Stimulated activated CD4-positive, alpha-beta T cell treated with anti-CD3 and anti-CD28 coated beads, TNF-alpha, amount 100 ng/mL, for 1 hour (primary cell): Measurements from ENCODE around the gene SPINT2.
"Not testable (repeated sequence)": the region's sequence is repeated elsewhere in the genome, so short reads cannot be mapped to it uniquely, and the experiment has no call there.

ENCODE experiments used
- DNase-seq, 3 donors: peaks; one replicate each; pipeline ENCODE4 v3.0.0-alpha.2; 2020; ENCODE audit warnings: low read depth in 3 of 3, low spot score in 1 of 3

SPINT2 gene

DNA sequence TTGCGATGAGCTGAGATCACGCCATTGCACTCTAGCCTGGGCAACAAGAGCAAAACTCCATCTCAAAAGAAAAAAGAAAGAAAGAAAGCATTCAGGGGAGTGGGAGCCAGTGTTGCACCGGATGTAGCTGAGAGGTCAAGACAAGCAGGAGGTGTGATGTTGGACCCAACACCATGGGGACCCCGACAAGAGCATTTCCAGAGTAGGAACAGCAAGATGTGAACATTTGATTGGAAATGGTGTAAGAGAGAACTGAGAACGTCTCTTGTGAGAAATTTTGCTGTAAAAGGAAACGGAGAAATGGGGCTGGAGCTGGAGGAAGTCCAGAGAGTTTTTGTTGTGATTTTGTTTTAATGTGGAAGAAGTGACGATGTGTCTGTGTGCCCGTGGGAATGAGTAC lies 24.6 kb upstream of the SPINT2 start:
- no peak for DNase-seq

DNA sequence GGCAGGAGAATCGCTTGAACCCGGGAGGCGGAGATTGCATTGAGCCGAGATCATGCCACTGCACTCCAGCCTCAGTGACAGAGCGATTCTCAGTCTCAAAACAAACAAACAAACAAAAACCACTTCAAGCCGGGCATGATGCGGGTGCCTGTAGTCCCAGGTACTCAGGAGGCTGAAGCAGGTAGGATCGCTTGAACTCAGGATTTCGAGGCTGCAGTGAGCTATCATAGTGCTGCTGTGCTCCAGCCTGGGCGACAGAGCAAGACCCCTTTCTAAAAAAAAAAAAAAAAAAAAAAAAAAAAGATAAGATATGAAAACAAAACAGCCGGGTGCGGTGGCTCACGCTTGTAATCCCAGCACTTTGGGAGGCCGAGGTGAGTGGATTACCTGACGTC lies 21.1 kb upstream of the SPINT2 start:
- no peak for DNase-seq

- DNase-seq = no peak
Measured at GRCh38 chr19:38245826-38246498, 18.4 kb upstream of the SPINT2 start.

DNA sequence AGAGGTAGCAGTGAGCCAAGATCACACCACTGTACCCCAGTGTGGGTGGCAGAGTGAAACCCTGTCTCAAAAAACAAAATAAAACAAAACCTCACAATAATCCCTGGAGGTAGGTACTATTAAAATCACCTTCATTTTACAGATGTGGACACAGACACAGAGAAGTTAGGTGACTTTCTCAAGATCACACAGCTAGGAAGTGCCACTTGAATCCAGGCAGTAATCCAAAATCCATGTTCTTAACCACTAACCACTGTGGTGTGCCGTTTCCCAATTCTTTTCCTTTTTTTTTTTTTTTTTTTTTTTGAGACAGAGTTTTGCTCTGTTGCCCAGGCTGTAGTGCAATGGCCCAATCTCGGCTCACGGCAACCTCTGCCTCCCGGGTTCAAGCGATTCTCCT lies 17.2 kb upstream of the SPINT2 start:
- DNase-seq = no peak

DNA sequence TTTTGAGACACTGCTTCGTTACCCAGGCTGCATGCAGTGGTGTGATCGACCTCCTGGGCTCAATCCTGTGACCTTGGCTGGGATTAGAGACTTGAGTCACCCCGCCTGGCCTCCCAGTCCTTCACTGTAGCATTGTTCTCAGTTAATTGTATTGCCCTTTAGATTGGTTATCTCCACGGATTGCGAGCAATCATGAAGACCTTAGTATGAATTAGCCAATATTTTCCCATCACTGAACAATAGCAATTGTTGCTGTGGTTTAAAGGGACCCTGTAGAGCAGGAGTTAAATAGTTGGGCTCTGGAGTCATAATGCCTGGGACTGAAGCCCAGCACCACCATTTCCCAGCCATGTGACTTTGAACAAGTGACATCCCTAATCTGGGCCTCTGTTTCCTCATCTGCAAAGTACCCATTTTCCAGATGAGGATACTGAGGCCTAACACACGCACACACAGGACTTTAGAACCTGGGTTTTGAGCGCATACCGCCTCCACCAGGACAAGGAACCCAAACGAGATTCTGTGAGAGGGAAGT lies 16.6 kb upstream of the SPINT2 start:
- no peak for DNase-seq

GRCh38 chr19:38248421-38248820 lies 16.0 kb upstream of the SPINT2 start:
- no peak for DNase-seq

DNA sequence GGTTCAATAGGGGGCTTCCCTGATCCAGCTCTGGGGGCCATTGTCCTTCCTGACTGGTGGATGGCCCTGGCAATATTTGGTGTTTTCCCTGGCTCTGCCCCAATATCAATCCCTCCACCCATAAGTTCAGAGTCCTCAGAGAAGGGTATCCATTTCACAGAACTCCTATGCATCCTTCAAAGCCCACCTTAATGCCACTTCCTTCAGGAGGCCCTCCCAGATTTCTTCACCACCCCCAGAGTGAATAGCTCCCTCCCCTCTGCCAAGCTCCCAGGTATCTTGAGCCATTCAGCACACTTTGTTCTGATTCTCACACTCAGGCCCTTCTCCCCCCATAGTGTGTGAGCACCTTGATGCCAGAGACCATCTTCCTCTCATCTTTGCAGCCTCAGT lies 13.9 kb upstream of the SPINT2 start:
- no peak for DNase-seq

DNA sequence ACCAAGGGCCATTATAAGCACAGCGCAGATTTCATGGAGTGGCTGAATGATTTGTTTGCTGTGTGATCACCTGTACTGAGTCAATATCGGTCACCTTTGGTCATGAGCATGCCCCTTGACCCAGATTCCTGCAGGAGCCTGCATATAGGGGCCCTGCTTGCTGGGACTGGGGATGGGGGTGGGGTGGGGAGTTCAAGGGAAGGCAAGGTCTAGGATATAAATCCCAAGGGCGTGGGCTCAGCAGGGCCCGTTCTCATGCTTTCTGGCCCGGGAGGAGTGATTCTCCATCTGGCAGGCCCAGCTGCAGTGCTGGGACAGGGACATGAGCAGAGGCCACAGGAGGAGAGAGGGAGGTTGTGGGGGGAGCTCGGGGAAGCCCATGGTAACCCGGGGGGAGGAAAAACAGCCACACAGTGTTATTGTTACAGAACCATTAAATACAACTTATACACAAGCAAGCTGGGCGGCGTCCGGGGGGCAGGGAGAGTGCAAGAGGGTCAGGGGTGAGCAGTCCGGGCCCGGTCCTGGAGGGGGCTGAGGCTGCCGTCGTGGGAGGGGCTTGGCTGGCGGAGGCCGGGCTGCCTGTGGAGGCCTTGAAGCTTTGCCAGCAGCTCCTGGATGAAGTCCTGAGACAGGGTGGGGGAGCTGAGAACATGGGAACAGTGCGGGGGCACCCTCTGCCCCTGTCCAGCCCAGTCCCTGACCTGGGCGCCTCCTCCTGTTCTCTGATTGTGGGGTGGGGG lies 13.4 kb upstream of the SPINT2 start:
- DNase-seq = no peak

DNA sequence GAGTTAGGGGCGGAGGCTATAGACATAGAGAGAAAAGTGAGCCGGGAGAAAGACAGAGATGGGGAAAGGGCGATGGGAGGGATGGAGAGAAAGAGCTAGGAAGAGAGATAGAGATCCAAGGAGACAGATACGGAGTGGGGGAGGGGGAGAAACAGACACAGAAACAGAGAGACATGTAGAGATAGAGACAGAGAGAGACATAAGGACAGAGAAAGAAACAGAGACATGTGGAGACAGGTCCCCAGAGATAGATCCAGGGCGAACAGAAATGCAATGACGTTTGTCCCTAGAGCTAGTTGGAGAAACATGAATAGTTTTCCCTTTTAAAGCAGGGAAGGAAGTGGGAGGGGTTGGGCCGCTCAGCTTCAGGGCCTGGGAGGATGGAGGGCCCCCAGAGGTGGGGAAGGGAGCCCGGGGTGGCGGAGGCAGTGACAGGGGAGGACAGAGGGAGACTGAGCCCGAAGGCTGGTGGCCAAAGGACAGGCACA lies 12.8 kb upstream of the SPINT2 start:
- DNase-seq = no peak

GRCh38 chr19:38252385-38252784 lies 12.0 kb upstream of the SPINT2 start:
- DNase-seq = no peak

DNA sequence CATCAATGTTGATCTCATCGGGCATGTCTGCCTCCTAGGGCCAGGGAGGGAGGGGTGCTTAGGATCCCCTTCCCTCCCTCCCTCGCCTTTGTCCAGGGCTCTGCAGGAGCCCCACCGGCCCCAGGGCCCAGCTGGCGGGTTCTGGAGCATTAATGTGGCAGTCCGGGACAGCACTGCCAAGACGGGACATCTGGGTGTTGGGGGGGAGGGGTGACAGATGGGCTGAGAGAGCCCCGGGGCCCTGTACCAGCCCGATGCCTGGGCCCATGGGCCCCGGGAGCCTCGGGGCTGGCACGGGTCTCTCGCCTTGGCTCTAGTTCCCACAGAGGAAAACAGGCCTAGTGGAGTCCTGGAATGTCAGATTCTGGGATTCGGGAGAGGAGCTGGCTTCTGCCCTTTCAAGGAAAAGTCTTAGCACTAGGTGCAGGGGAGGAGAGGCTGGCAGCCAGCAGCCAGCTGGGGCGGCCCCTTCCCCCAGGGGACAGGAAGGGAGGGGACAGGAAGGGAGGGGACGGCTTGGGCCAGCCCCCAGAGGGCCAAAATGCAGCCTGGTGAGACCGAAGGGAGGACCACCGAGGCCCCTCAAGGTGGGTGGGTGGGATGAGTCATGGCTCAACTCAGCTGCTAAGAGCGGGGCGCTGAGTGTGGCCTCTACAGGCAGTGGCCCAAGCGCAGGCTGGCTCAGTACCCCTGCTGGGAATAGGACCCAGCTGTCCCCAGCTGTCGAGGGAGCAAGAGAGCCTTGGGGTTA lies 11.3 kb upstream of the SPINT2 start:
- no peak for DNase-seq

DNA sequence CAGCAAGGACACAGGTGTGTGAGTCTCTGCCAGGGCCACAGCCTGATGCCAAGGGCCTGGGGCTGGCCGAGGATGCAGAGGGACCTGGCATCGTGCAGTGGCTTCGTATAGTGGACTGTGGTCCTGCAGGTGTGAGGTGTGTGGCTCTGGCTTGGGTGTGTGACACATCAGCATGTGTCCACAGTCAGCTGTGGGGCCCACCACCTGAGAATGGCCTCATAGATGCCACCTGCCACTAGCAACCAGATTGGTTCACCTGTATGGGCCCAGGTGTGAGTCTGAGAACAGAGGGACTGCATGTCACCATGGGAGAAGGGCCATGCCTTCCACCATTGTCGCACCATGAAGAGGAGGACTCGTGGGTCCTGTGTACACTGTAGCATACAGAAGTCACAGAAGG lies 10.6 kb upstream of the SPINT2 start:
- DNase-seq = no peak

DNA sequence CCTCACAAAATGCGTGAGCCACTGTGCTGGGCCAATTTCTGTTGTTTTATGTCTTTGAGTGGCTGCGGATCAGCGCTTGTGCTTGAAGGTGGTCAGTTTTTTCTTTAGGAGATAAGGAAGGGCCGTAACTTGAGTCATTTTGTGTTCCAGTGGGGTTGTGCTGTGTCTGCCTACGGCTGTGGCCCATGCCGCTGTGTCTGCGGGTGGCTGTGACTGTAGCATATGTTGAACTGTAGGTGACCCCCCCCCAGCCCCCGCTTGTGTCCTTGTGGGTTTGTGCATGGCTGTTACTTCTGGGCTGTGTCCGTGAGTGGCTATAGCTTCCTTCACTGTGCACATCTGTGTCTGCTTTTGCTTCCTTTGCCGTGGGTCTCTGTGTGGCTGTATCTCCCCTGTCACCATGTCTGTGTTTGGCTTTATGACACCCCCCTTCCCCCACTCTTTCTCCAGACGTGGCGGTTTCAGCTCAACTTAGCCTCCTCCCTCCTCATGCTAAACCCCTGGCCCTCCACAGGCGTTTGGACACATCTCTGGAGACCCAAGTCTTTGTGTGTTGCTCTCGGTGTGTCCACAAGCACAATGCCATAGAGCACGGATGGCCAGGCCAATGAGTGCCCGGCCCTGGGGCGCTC lies 8.9 kb upstream of the SPINT2 start:
- DNase-seq = no peak

DNA sequence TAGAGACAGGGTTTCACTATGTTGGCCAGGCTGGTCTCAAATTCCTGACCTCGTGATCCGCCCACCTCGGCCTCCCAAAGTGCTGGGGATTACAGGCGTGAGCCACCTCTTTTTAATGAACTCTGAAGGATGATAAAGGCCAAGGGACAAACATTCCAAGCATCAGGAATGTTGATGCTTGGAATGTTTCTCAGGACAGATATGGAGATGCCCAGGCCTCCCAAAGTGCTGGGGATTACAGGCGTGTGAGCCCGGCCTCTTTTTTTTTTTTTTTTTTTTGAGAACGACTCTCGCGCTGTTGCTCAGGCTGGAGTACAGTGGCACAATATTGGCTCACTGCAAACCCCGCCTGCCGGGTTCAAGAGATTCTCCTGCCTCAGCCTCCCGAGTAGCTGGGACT lies 2.4 kb upstream of the SPINT2 start:
- DNase-seq = not testable (repeated sequence)

DNA sequence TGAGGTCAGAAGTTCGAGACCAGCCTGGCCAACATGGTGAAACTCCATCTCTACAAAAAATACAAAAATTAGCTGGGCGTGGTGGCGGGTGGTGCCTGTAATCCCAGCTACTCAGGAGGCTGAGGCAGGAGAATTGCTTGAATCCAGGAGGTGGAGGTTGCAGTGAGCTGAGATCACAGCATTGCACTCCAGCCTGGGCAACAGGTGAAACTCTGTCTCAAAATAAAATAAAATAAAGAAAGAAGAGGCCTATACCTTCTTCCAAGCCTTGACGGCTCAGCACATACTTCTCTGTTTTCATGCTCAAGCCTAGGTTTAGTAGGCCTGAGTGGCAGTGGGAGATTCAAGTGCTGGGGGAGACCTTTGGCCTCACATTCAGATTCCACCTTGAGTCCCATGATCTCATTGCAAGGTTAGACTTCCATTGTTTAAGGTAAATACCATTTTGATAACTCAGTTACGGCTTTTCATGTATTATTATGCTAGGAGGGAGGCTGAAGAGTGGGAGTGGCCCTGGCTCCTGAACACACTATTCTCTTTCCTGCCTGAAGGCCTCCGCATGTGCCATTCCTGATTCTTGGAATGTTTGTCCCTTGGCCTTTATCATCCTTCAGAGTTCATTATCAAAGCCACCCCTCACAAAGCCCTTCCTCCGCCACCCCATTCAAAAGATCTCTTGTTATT lies 1.6 kb upstream of the SPINT2 start:
- no peak for DNase-seq

DNA sequence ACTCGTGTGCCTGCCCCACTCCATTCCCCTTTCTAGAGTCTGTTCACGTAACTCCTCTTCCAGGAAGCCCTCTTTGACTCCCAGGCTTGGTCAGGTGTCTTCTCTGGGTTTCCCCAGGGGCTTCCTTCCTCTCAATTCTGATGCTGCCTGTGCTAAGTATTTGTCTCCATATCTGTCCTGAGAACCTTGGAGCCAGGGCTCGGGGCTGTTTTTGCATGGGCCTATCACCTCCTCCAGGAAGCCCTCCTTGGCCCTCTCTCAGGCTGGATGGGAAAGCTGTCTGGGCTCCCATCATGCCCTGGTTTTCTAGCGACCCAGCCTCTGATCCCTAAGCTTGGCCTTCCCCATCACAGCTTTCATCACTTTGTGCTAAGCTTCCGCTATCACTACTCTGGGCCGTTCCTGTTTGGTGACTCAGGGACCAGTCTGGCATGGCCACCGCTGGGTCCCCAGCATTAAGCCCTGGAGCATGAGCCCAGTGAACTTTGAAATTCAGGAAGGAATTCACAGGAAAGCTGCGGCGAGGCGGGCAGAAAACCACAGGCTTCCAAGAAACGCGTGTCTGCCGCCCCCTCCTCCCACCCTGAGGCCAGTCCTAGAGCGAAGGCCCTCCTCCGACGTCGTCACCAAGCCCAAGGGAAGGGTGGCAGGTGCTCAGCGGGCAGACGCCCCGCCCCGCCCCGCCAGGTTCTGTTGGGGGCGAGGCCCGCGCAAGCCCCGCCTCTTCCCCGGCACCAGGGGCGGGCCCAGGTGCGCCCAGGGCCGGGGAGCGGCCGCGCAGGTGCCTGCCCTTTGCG lies 486 bp upstream of the SPINT2 start:
- DNase-seq = peak; percentile 42 to 66 (median 58)

GRCh38 chr19:38265213-38265861 lies 964 bp downstream of the SPINT2 start:
- no peak for DNase-seq

GRCh38 chr19:38265921-38266429 lies 1.6 kb downstream of the SPINT2 start:
- no peak for DNase-seq

DNA sequence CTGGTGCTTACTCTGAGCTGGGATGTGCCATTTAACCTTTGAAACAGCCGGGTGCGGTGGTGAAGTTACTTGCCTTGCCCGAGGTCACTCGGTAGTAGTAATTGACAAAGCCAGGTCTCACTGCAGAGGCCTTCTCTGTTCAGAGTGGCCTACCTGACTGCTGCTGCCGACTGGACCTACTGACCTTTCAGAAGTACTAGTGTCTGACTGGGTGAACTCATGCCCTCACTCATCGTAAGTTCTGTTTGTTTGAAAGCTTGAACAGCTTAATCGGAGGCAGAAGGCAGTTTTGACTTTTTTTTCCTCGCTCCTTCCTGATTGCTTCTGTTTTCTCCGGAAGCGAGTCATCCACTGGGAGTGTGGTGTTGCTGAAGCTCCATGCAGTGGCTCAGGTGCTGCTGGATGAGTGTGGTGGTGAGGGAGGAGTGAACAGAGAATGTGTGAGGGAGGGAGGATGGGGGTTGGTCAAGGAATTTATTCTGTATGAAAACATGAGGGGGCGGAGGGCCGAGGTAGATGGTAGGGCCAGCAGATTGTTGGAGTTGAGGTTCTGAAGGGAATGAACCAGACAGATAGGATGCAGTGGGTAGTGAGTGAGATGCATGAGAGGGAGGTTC lies 2.7 kb downstream of the SPINT2 start:
- no peak for DNase-seq
